ENCODE data around the gene SH3RF2.

GRCh38 chr5:145980259-145980658 is 43.9 kb downstream of the SH3RF2 start:
- TF ChIP-seq CTCF (IDR thresholded peaks at IDR 0.05; ENCODE audit: borderline replicate concordance, extremely low read depth, low read length, poor library complexity, severe bottlenecking): no peak
- TF ChIP-seq EZH2 (IDR thresholded peaks at IDR 0.05; ENCODE audit: borderline replicate concordance, low read depth, low read length, severe bottlenecking): no peak

All from DND-41 (cell line).